Measurements from ENCODE around the gene MRPL17. TPM values are rescaled to one million over a fixed set of nuclear protein-coding genes. Genes with fewer than 3 reads are reported as not detected.
A peak's percentile ranks its signal among the peaks of the same experiment; 100 is the strongest.

MRPL17 gene
- total and polyA plus RNA-seq, 9 of the 15 experiments (the other 6 are each of a cell fraction or from before 2014, with no cell fraction given), result 33.9 to 81.6 (median 43.9) TPM

GRCh38 chr11:6727971-6728760 lies 45.0 kb upstream of the MRPL17 start (continued):
- TF ChIP-seq PKNOX1 (IDR thresholded peaks at IDR 0.05) (peak; percentile 22; the same call in 1 of the 2 replicates), ZNF140 (CRISPR knock-in tag; IDR thresholded peaks at IDR 0.05) (no peak), ZNF639 (CRISPR knock-in tag; conservative IDR thresholded peaks at IDR 0.05 in 1 of 2, IDR thresholded peaks at IDR 0.05 in 1 of 2) (peak in 1 of 2 experiments; percentile 70; a peak in 2 of 4 replicates), ZFP36 (IDR thresholded peaks at IDR 0.05; ENCODE audit: low read depth, low read length, partially characterized antibody) (no peak), MGA (IDR thresholded peaks at IDR 0.05) (peak; percentile 81), ZNF551 (CRISPR knock-in tag; IDR thresholded peaks at IDR 0.05) (no peak), ZEB2 (IDR thresholded peaks at IDR 0.05) (no peak), CAMTA2 (CRISPR knock-in tag; conservative IDR thresholded peaks at IDR 0.05) (no peak), NEUROD1 (IDR thresholded peaks at IDR 0.05; ENCODE audit: borderline replicate concordance, low read depth, low read length, partially characterized antibody) (no peak), ZNF699 (CRISPR knock-in tag; IDR thresholded peaks at IDR 0.05; ENCODE audit: insufficient replicate concordance) (no peak), ZNF263 (CRISPR knock-in tag; IDR thresholded peaks at IDR 0.05; ENCODE audit: borderline replicate concordance) (no peak), PRMT5 (CRISPR knock-in tag; IDR thresholded peaks at IDR 0.05) (no peak), SMAD4 (CRISPR knock-in tag; conservative IDR thresholded peaks at IDR 0.05) (no peak)

Measured in K562 (cell line).